ENCODE results near the gene DMXL1.

DMXL1 gene

GRCh38 chr5:119292701-119293515 is 222.0 kb downstream of the DMXL1 start:
- no peak for DNase-seq

GRCh38 chr5:119293516-119293829 is 222.6 kb downstream of the DMXL1 start:
- no peak for DNase-seq

Data from NCI-H526 treated with DMSO at 0.1 percent for 48 hours (cell line).